ENCODE results near the gene COPS8. TPM values are rescaled to one million over a fixed set of nuclear protein-coding genes. Genes with fewer than 3 reads are reported as not detected.

The COPS8 gene
- total and polyA plus RNA-seq, 2 donors (not counting 1 experiment from before 2014, with no cell fraction given), result 82.1 to 97.3 TPM

GRCh38 chr2:237131749-237132533 is 46.3 kb downstream of the COPS8 start:
- H2AFZ ChIP-seq (ENCODE audit: low read length), result no peak overlapping the region
- no peak overlapping the region for H3K27ac ChIP-seq (ENCODE audit: insufficient read depth, low read length)
- no peaks in the 10 kb centered on the region for H3K9me3 ChIP-seq (ENCODE audit: control insufficient read depth, insufficient read depth, low read depth, low read length)
- peak; percentile 25 to 53 for DNase-seq (ENCODE audit: low read depth in 2 of 2)
- no peak overlapping the region for H3K9ac ChIP-seq (ENCODE audit: insufficient read depth, low read length)
- no peak overlapping the region for H3K4me2 ChIP-seq (ENCODE audit: extremely low read depth, insufficient read depth, low read length)
- H4K20me1 ChIP-seq (ENCODE audit: control insufficient read depth, extremely low read depth, insufficient read depth, low read length), result no peaks in the 10 kb centered on the region
- H3K4me3 ChIP-seq (replicated peaks in 1 of 4; ENCODE audit: control extremely low read depth in 1 of 4, insufficient read depth in 1 of 4, low read depth in 3 of 4, low read length in 4 of 4), result no peak overlapping the region
- H3K27me3 ChIP-seq (ENCODE audit: control insufficient read depth, insufficient read depth, low read length), result no peaks in the 10 kb centered on the region
- H3K79me2 ChIP-seq (ENCODE audit: control insufficient read depth, insufficient read depth, low read length), result no peaks in the 10 kb centered on the region
- H3K36me3 ChIP-seq (ENCODE audit: control insufficient read depth, insufficient read depth, low read length), result no peaks in the 10 kb centered on the region
- TF ChIP-seq, protein P1, sequence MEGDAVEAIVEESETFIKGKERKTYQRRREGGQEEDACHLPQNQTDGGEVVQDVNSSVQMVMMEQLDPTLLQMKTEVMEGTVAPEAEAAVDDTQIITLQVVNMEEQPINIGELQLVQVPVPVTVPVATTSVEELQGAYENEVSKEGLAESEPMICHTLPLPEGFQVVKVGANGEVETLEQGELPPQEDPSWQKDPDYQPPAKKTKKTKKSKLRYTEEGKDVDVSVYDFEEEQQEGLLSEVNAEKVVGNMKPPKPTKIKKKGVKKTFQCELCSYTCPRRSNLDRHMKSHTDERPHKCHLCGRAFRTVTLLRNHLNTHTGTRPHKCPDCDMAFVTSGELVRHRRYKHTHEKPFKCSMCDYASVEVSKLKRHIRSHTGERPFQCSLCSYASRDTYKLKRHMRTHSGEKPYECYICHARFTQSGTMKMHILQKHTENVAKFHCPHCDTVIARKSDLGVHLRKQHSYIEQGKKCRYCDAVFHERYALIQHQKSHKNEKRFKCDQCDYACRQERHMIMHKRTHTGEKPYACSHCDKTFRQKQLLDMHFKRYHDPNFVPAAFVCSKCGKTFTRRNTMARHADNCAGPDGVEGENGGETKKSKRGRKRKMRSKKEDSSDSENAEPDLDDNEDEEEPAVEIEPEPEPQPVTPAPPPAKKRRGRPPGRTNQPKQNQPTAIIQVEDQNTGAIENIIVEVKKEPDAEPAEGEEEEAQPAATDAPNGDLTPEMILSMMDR (conservative IDR thresholded peaks at IDR 0.05 in 1 of 2, IDR thresholded peaks at IDR 0.05 in 1 of 2; ENCODE audit: low read depth in 1 of 2, low read length in 2 of 2), result no peak
- no peak for TF ChIP-seq EZH2 (IDR thresholded peaks at IDR 0.05; ENCODE audit: low read length, missing control alignments)
- peaks cover 17% of the 10 kb centered on the region for H3K4me1 ChIP-seq (ENCODE audit: control insufficient read depth, extremely low read depth, insufficient read depth, low read length)

DNA sequence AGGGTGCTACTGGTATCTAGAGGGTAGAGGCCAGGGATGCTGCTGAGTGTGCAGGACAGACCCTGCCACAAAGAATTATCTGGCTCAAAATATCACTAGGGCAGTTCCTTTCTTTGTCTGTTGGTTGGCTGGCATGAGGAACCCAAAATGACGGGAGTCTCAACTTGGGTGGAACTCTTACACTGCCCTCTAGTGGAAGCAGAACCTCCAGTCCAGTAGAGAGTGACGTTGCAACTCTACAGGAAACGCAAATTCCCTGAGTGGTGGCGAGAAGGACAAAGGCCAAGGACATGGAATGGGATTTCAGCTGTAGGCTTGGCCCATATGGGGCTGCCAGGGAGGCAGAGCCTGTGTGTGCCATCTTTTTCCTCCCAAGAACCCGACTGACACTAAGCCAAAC is 47.1 kb downstream of the COPS8 start:
- no peak overlapping the region for H2AFZ ChIP-seq (ENCODE audit: low read length)
- no peaks in the 10 kb centered on the region for H3K9me3 ChIP-seq (ENCODE audit: control insufficient read depth, insufficient read depth, low read depth, low read length)
- no peaks in the 10 kb centered on the region for H4K20me1 ChIP-seq (ENCODE audit: control insufficient read depth, extremely low read depth, insufficient read depth, low read length)
- no peaks in the 10 kb centered on the region for H3K27me3 ChIP-seq (ENCODE audit: control insufficient read depth, insufficient read depth, low read length)
- H3K27ac ChIP-seq (ENCODE audit: insufficient read depth, low read length), result no peak overlapping the region
- no peak overlapping the region for H3K9ac ChIP-seq (ENCODE audit: insufficient read depth, low read length)
- no peak overlapping the region for H3K4me2 ChIP-seq (ENCODE audit: extremely low read depth, insufficient read depth, low read length)
- H3K4me1 ChIP-seq (ENCODE audit: control insufficient read depth, extremely low read depth, insufficient read depth, low read length), result peaks cover 9% of the 10 kb centered on the region
- H3K79me2 ChIP-seq (ENCODE audit: control insufficient read depth, insufficient read depth, low read length), result no peaks in the 10 kb centered on the region
- H3K4me3 ChIP-seq (replicated peaks in 1 of 4; ENCODE audit: control extremely low read depth in 1 of 4, insufficient read depth in 1 of 4, low read depth in 3 of 4, low read length in 4 of 4), result no peak overlapping the region
- no peaks in the 10 kb centered on the region for H3K36me3 ChIP-seq (ENCODE audit: control insufficient read depth, insufficient read depth, low read length)
- no peak for DNase-seq (ENCODE audit: low read depth in 2 of 2)
- TF ChIP-seq, protein P1 (conservative IDR thresholded peaks at IDR 0.05 in 1 of 2, IDR thresholded peaks at IDR 0.05 in 1 of 2; ENCODE audit: low read depth in 1 of 2, low read length in 2 of 2), result peak; percentile 15 to 18
- no peak for TF ChIP-seq EZH2 (IDR thresholded peaks at IDR 0.05; ENCODE audit: low read length, missing control alignments)

- Histone ChIP-seq H3K4me2 (ENCODE audit: extremely low read depth, insufficient read depth, low read length) (no peak overlapping the region), H3K36me3 (ENCODE audit: control insufficient read depth, insufficient read depth, low read length) (no peaks in the 10 kb centered on the region), H3K4me3 (replicated peaks in 1 of 4; ENCODE audit: control extremely low read depth in 1 of 4, insufficient read depth in 1 of 4, low read depth in 3 of 4, low read length in 4 of 4) (no peak overlapping the region), H3K27ac (ENCODE audit: insufficient read depth, low read length) (no peak overlapping the region), H3K9me3 (ENCODE audit: control insufficient read depth, insufficient read depth, low read depth, low read length) (no peaks in the 10 kb centered on the region), H3K4me1 (ENCODE audit: control insufficient read depth, extremely low read depth, insufficient read depth, low read length) (no peaks in the 10 kb centered on the region), H3K79me2 (ENCODE audit: control insufficient read depth, insufficient read depth, low read length) (no peaks in the 10 kb centered on the region), H3K27me3 (ENCODE audit: control insufficient read depth, insufficient read depth, low read length) (no peaks in the 10 kb centered on the region), H3K9ac (ENCODE audit: insufficient read depth, low read length) (no peak overlapping the region), H4K20me1 (ENCODE audit: control insufficient read depth, extremely low read depth, insufficient read depth, low read length) (no peaks in the 10 kb centered on the region), H2AFZ (ENCODE audit: low read length) (no peak overlapping the region)
- no peak for DNase-seq (ENCODE audit: low read depth in 2 of 2)
- no peak for TF ChIP-seq EZH2 (IDR thresholded peaks at IDR 0.05; ENCODE audit: low read length, missing control alignments)
- TF ChIP-seq, protein P1 (conservative IDR thresholded peaks at IDR 0.05 in 1 of 2, IDR thresholded peaks at IDR 0.05 in 1 of 2; ENCODE audit: low read depth in 1 of 2, low read length in 2 of 2), result no peak
Observed at GRCh38 chr2:237134321-237135230, 48.9 kb downstream of the COPS8 start.
